DOHH2 (cell line): ENCODE data around the gene C13orf42.

Experiments
- H3F3A ChIP-seq: fragments of 200-600 bp; sonication (generic), shearing (Covaris generic); 2 replicates; pipeline ENCODE4 v1.6.0; 2016; ENCODE audit warnings: antibody characterized with exemption, mild to moderate bottlenecking; ENCODE audit not compliant: control insufficient read depth, insufficient read depth
- H3K27ac ChIP-seq: fragments of 200-600 bp; sonication (generic); 2 replicates; pipeline ENCODE4 v1.5.1; 2014; ENCODE audit warnings: low read depth, mild to moderate bottlenecking, low read length, moderate library complexity
- H3K27me3 ChIP-seq: fragments of 200-600 bp; sonication (generic); 2 replicates; pipeline ENCODE4 v1.6.1; 2014; ENCODE audit warnings: mild to moderate bottlenecking, low read length, mixed read lengths; ENCODE audit not compliant: control insufficient read depth
- H3K36me3 ChIP-seq: fragments of 200-600 bp; sonication (generic); 2 replicates; pipeline ENCODE4 v1.6.1; 2014; ENCODE audit warnings: mild to moderate bottlenecking, low read length, moderate library complexity, mixed read lengths; ENCODE audit not compliant: control insufficient read depth
- H3K4me1 ChIP-seq: fragments of 200-600 bp; sonication (generic); 2 replicates; pipeline ENCODE4 v1.6.1; 2014; ENCODE audit warnings: mild to moderate bottlenecking, low read length, mixed read lengths; ENCODE audit not compliant: control insufficient read depth
- H3K4me2 ChIP-seq: fragments of 200-600 bp; sonication (generic); 2 replicates; pipeline ENCODE4 v1.6.0; 2014; ENCODE audit warnings: mild to moderate bottlenecking, low read length, moderate library complexity
- H3K4me3 ChIP-seq: fragments of 200-600 bp; sonication (generic); 2 replicates; pipeline ENCODE4 v1.5.1; 2014; ENCODE audit warnings: mild to moderate bottlenecking, low read length, mixed read lengths
- H3K79me2 ChIP-seq: fragments of 200-600 bp; sonication (generic); 2 replicates; pipeline ENCODE4 v1.6.1; 2014; ENCODE audit warnings: mild to moderate bottlenecking, low read length, mixed read lengths; ENCODE audit not compliant: control insufficient read depth
- H3K9me2 ChIP-seq: fragments of 200-600 bp; sonication (generic); replicated peaks from 2 replicates; pipeline ENCODE4 v1.6.1; 2014; ENCODE audit warnings: mild to moderate bottlenecking, low read length, mixed read lengths; ENCODE audit not compliant: control insufficient read depth
- H3K9me3 ChIP-seq: fragments of 200-600 bp; sonication (generic); 2 replicates; pipeline ENCODE4 v1.6.1; 2014; ENCODE audit warnings: antibody characterized with exemption, low read length, mixed read lengths; ENCODE audit not compliant: control insufficient read depth, insufficient read depth
- H4K20me1 ChIP-seq: fragments of 200-600 bp; sonication (generic); 2 replicates; pipeline ENCODE4 v1.6.0; 2014; ENCODE audit warnings: low read depth, mild to moderate bottlenecking, antibody characterized with exemption, low read length, moderate library complexity; ENCODE audit not compliant: control insufficient read depth, insufficient read depth
- CTCF ChIP-seq: fragments of 200-600 bp; sonication (generic); IDR thresholded peaks from one replicate; pipeline ENCODE4 v1.5.1; 2014; ENCODE audit warnings: antibody characterized with exemption, mild to moderate bottlenecking, low read depth, low read length; ENCODE audit not compliant: poor library complexity, severe bottlenecking
- EZH2phosphoT487 ChIP-seq: fragments of 200-600 bp; sonication (generic); IDR thresholded peaks from 2 replicates; pipeline ENCODE4 v1.6.1; 2017; ENCODE audit warnings: borderline replicate concordance, mild to moderate bottlenecking, antibody characterized with exemption, low read length, moderate library complexity, mixed read lengths

Gene C13orf42

DNA sequence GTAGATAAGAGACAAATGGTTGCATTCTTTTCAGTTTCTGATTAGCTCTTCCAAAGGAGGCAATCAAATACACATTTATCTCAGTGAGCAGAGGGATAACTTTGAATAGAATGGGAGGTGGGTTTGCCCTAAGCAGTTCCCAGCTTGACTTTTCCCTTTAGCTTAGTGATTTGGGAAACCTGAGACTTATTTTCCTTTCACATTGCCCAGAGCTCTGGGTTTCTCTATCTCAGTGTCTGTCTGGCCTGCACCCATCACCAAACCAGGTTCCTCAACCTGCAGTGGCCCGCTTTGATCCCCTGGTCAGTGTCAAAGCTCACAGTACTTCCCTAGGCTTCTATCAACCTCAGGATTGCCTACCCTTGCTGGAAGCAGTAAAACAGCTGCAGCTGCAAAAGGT is 35.6 kb upstream of the C13orf42 start:
- no peak for TF ChIP-seq EZH2phosphoT487
- no peak for TF ChIP-seq CTCF
- H3K9me2 ChIP-seq = no peaks in the 10 kb centered on the region
- no peaks in the 10 kb centered on the region for H3F3A ChIP-seq
- no peak overlapping the region for H3K4me2 ChIP-seq
- no peaks in the 10 kb centered on the region for H3K4me1 ChIP-seq
- no peaks in the 10 kb centered on the region for H3K36me3 ChIP-seq
- no peaks in the 10 kb centered on the region for H3K79me2 ChIP-seq
- H3K27ac ChIP-seq = no peak overlapping the region
- peaks cover 22% of the 10 kb centered on the region for H3K27me3 ChIP-seq
- no peak overlapping the region for H3K4me3 ChIP-seq
- no peaks in the 10 kb centered on the region for H4K20me1 ChIP-seq
- H3K9me3 ChIP-seq = peaks cover 4% of the 10 kb centered on the region

DNA sequence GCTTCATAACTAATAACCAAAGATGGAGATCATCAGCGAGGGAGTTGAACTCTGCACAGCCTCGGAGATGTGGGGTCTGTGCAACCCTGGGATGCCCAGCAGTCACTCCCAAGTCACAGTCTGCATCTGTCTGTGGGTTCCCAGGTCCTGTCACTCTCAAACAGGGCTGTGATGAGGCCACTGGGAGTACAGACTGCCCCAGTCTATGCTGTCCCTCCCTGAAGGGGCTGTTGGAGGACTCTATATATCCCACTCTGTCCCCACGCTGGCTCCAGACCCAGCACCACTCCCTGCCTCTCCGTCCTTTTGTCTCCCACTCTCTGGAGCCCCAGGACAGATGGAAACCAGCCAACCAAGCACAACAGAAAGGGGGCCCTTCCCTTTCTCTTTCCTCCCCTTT is 26.2 kb upstream of the C13orf42 start:
- H3K27me3 ChIP-seq = 0 out of 2 replicates have a peak, but pooled peaks cover 3% of the 10 kb centered on the region
- H3F3A ChIP-seq = no peaks in the 10 kb centered on the region
- H4K20me1 ChIP-seq = no peaks in the 10 kb centered on the region
- H3K9me3 ChIP-seq = no peaks in the 10 kb centered on the region
- no peaks in the 10 kb centered on the region for H3K36me3 ChIP-seq
- H3K9me2 ChIP-seq = no peaks in the 10 kb centered on the region
- H3K79me2 ChIP-seq = no peaks in the 10 kb centered on the region
- H3K4me1 ChIP-seq = no peaks in the 10 kb centered on the region
- H3K4me2 ChIP-seq = no peak overlapping the region
- H3K4me3 ChIP-seq = no peak overlapping the region
- TF ChIP-seq EZH2phosphoT487 = no peak
- TF ChIP-seq CTCF = no peak
- H3K27ac ChIP-seq = no peak overlapping the region

GRCh38 chr13:51136276-51136980 is 25.4 kb upstream of the C13orf42 start:
- no peak overlapping the region for H3K4me2 ChIP-seq
- no peaks in the 10 kb centered on the region for H3K9me2 ChIP-seq
- no peak overlapping the region for H3K27ac ChIP-seq
- H3K36me3 ChIP-seq = no peaks in the 10 kb centered on the region
- H3K9me3 ChIP-seq = no peaks in the 10 kb centered on the region
- no peaks in the 10 kb centered on the region for H3K27me3 ChIP-seq
- H3K4me1 ChIP-seq = no peaks in the 10 kb centered on the region
- TF ChIP-seq EZH2phosphoT487 = no peak
- TF ChIP-seq CTCF = no peak
- no peak overlapping the region for H3K4me3 ChIP-seq
- no peaks in the 10 kb centered on the region for H3K79me2 ChIP-seq
- H3F3A ChIP-seq = no peaks in the 10 kb centered on the region
- no peaks in the 10 kb centered on the region for H4K20me1 ChIP-seq
